GM19351 (cell line): ENCODE results near the gene MMP23B.

ENCODE experiments used
- ATAC-seq: cut with Tn5 transposase; IDR thresholded peaks from one replicate; pipeline ENCODE4 v1.9.1; 2021; ENCODE audit warnings: mild to moderate bottlenecking, moderate library complexity; ENCODE audit not compliant: unreplicated experiment

MMP23B gene

GRCh38 chr1:1618396-1619068, 13.4 kb upstream of the MMP23B start:
- no peak for ATAC-seq

GRCh38 chr1:1619917-1620361, 12.0 kb upstream of the MMP23B start:
- ATAC-seq = no peak

GRCh38 chr1:1620433-1621139, 11.4 kb upstream of the MMP23B start:
- ATAC-seq = no peak

- no peak for ATAC-seq
Observed at GRCh38 chr1:1621173-1622009, 10.6 kb upstream of the MMP23B start.

GRCh38 chr1:1622010-1622787, 9.8 kb upstream of the MMP23B start:
- no peak for ATAC-seq

GRCh38 chr1:1622788-1623094, 9.2 kb upstream of the MMP23B start:
- no peak for ATAC-seq

GRCh38 chr1:1623181-1623630, 8.8 kb upstream of the MMP23B start:
- no peak for ATAC-seq

GRCh38 chr1:1623631-1624442, 8.1 kb upstream of the MMP23B start:
- no peak for ATAC-seq

- no peak for ATAC-seq
Observed at GRCh38 chr1:1624443-1625403, 7.2 kb upstream of the MMP23B start.

GRCh38 chr1:1625404-1625775, 6.6 kb upstream of the MMP23B start:
- no peak for ATAC-seq

- ATAC-seq = no peak
Observed at GRCh38 chr1:1625824-1626206, 6.2 kb upstream of the MMP23B start.

GRCh38 chr1:1626207-1627141, 5.5 kb upstream of the MMP23B start:
- no peak for ATAC-seq

- ATAC-seq = no peak
Observed at GRCh38 chr1:1627261-1627828, 4.6 kb upstream of the MMP23B start.

- ATAC-seq = no peak
Observed at GRCh38 chr1:1627829-1628753, 3.9 kb upstream of the MMP23B start.

GRCh38 chr1:1628754-1629429, 3.1 kb upstream of the MMP23B start:
- no peak for ATAC-seq
